ENCODE results near the gene ANKRD40CL.

ANKRD40CL gene

GRCh38 chr17:50787106-50787505 is 19.8 kb upstream of the ANKRD40CL start:
- DNase-seq (ENCODE audit: low spot score) = no peak

GRCh38 chr17:50785946-50786570 is 18.7 kb upstream of the ANKRD40CL start:
- DNase-seq (ENCODE audit: low spot score) = no peak

GRCh38 chr17:50785126-50785525 is 17.8 kb upstream of the ANKRD40CL start:
- no peak for DNase-seq (ENCODE audit: low spot score)

DNA sequence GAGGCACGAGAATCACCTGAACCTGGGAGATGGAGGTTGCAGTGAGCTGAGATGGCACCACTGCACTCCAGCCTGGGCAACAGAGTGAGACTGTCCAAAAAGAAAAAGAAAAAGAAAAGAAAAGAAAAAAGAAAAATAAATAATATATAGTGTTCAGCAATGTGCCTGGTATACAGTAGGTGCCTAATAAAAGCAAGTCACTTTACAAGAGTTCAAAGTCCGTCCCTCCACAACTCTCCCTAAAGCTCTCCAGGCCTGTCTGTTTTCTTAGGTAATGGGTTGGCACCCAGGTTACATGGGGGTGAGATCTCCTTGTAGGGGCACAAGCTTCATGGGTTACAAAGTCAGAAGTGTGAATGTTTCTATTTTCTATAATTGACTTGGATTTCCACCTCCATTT is 16.6 kb upstream of the ANKRD40CL start:
- DNase-seq (ENCODE audit: low spot score) = no peak

DNA sequence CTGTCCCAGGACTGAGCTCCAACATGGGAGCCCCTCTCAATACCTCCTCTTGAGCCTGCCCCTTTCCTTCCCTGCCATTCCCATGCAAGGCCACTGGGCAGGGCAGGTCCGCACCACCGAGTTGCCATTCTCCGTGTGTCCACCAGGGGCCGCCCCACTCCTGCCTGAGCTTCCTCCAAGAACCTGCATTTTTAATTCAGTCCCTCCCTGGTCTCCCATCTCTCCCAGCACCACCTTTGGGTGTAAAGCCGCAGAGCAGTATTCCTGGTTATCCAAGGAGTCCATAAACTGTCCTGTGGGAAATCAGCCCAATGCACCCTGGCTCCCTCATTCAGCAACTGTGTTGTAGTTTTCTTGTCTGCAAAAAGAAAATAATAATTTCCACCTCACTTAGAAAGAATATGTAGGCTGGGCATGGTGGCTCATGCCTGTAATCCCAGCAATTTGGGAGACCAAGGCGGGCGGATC is 15.9 kb upstream of the ANKRD40CL start:
- DNase-seq (ENCODE audit: low spot score) = peak; percentile 74

GRCh38 chr17:50781167-50781566 is 13.8 kb upstream of the ANKRD40CL start:
- no peak for DNase-seq (ENCODE audit: low spot score)

DNA sequence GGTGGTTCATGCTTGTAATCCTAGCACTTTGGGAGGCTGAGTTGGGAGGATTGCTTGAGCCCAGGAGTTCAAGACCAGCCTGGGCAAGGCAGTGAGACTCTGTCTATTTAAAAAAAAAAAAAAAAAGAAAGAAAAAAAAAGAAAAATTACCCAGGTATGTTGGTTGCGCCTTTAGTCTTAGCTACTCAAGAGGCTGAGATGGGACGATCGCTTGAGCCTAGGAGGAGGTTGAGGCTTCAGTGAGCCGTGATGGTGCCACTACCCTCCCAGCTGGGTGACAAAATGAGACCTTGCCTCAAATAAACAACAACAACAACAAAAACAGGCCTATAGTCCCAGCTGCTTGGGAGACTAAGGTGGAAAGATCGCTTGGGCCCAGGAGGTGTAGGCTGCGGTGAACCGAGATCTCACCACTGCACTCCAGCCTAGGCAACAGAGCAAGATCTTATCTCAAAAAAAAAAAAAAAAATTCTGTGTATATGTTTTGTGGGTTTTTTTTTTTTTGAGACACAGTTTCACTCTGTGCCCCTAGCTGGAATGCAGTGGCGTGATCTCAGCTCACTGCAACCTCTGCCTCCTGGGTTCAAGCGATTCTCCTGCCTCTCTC is 12.5 kb upstream of the ANKRD40CL start:
- no peak for DNase-seq (ENCODE audit: low spot score)

GRCh38 chr17:50778988-50779387 is 11.7 kb upstream of the ANKRD40CL start:
- no peak for DNase-seq (ENCODE audit: low spot score)

GRCh38 chr17:50778471-50778870 is 11.2 kb upstream of the ANKRD40CL start:
- no peak for DNase-seq (ENCODE audit: low spot score)

- no peak for DNase-seq (ENCODE audit: low spot score)
Measured at GRCh38 chr17:50775926-50776325, 8.6 kb upstream of the ANKRD40CL start.

GRCh38 chr17:50774225-50774803 is 7.0 kb upstream of the ANKRD40CL start:
- DNase-seq (ENCODE audit: low spot score) = no peak

DNA sequence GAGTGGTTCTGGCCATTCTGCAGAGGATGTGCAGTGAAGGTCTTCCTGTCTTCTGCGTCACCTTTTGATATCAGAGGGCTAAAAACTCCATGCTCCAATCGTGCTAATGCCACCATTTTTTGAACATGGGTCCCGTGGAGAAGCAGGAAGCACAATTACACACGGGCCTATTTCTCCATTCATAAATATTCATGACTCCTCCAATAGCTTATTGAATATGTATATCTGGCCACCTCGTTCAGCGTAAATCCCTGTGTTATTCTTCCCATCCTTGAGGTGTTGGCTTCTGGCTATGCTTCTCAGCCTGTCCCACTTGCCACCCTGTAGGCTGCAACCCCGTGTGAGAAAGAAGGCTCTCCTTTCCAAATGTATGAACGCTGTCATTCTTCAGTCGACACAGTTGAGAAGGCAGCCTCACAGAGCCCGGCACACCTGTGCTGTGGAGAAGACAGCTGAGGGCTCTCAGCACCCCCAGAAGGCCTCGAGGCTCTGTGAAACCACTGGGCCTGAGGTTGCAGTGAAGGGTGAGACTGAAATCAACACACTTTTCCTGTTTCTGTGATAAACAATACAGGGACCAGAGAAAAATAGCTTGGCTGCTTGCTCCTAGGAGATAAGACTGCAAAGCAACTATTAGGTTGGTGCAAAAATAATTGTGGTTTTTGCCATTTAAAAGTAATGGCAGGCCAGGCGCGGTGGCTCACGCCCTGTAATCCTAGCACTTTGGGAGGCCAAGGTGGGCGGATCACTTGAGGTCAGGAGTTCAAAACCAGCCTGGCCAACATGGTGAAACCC is 4.9 kb upstream of the ANKRD40CL start:
- DNase-seq (ENCODE audit: low spot score) = no peak

DNA sequence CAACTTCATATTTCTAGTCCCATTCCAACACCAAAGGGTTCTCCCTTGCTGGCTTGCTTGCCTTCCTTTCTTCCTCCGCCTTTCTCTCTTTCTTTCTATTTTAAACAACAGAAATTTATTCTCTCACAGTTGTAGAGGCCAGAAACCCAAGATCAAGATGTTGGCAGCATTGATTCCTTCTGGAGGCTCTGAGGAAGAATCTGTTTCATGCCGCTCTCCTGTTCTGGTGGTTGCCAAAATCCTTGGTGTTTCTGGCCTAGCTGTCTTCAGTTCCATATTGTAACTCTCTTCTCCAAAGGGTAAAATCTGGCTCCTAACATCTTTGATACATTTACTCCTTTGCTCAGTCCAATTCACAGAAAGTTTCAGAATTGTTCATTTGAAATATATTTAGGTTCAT is 3.0 kb upstream of the ANKRD40CL start:
- no peak for DNase-seq (ENCODE audit: low spot score)

DNA sequence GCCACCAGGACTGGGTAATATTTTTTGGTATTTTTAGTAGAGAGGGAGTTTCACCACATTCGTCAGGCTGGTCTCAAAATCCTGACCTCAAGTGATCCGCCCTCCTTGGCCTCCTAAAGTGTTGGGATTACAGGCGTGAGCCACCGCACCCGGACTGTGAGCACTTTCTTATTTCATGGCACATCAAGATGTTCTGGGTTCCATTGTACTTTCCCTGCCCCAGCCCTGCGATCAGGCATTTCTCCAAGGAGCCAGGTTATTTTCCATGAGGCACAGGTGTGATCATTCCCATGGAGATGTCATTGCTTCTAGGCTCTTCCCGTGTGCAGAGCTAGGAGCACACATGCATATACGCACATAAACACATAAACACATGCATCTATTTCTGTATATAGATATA is 2.6 kb upstream of the ANKRD40CL start:
- DNase-seq (ENCODE audit: low spot score) = no peak

DNA sequence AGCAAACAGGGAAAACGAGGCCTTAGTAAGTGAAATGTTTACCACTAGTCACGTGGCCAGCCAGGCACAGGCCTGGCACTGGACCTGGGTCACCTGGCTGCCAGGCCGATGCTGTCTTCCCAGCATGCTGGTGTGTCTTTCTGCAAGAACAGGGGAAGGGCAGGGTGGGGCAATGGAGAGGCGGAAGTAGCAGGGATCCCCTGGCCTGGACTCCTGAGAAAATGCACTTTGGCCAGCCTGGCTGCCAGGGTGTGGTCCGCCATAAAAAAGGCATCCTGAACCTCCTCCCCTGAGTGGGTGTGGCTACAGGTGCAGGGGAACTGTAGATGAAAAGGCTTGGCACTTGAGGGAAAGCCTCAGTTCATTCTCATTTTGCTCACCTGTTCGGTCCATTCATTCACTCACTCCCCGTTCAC is 1.0 kb upstream of the ANKRD40CL start:
- no peak for DNase-seq (ENCODE audit: low spot score)

DNA sequence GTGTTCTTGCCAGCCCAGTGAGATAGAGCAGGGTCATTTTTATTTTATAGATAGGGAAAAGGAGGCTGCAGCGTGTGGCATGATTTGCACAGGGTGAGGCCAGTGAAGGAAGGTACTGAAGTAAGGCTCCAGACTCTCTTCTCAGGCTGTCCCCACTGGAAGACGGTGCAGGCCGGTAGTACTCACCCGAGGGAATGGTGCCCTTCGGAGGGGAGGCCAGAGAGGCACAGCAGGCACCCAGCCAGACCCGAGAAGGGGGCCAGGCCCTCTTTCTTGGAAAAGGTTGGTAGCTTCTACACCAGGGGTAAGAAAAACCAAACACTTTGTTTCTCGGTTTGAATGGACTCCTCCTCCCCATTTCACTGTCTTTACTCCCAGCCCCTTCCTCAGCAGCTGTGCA is 288 bp downstream of the ANKRD40CL start:
- no peak for DNase-seq (ENCODE audit: low spot score)

- no peak for DNase-seq (ENCODE audit: low spot score)
Measured at GRCh38 chr17:50766222-50767023, 895 bp downstream of the ANKRD40CL start.

DNA sequence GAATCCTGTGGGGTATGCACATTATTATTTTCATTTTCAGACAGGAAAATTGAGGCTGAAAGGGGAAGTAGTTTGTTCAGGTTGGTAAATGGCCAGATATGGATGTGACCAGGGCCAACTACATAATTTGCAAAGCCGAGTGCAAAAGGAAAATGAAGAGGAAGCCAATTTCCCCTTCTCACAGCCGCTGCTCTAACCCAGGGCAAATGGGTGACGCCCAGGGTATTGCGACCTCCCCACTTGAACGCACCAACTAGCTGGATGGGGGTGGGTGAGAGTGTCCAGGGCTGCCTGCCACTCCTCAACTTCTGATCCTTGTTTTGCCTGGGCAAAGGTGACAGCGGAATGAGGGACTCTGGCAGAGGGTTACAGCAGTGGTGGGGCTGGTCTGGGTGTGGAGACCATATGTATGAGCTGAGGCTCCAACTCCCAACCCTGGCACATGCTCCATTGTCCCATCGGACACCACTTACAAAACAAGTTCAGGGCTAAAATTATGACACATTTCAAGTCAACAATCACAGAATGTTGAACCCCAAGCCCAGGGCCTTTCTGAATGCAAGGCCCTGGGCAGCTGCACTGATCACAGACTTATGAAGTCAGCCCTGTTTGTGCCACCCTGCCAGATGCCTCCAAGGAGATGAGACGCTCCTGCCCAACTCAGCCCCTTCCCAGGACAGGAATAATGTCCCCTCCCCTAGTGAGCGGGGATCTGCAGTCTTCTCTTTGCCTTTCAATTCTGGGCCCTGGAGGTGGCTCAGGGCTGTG is 1.7 kb downstream of the ANKRD40CL start:
- no peak for DNase-seq (ENCODE audit: low spot score)

- DNase-seq (ENCODE audit: low spot score) = no peak
Measured at GRCh38 chr17:50764734-50765149, 2.6 kb downstream of the ANKRD40CL start.

- DNase-seq (ENCODE audit: low spot score) = no peak
Measured at GRCh38 chr17:50763716-50764475, 3.4 kb downstream of the ANKRD40CL start.
